HL-60 (cell line): ENCODE measurements around the gene POLR2H.

Source experiments
- DNase-seq, 2 experiments: peaks; one replicate each; pipeline ENCODE4 v3.0.0-alpha.2; 2010 to 2020; ENCODE audit warnings: low read depth in 1 of 2, low spot score in 1 of 2
- H3K27ac ChIP-seq: fragments of 250-450 bp; sonication (Bioruptor Pico); replicated peaks from 2 replicates; pipeline ENCODE4 v1.5.1; 2020; ENCODE audit warnings: mild to moderate bottlenecking, moderate library complexity
- H3K27me3 ChIP-seq: fragments of 250-450 bp; sonication (Bioruptor Pico); 2 replicates; pipeline ENCODE4 v1.5.1; 2021; ENCODE audit warnings: mild to moderate bottlenecking, moderate library complexity; ENCODE audit not compliant: insufficient read depth, poor library complexity, severe bottlenecking
- H3K4me3 ChIP-seq: replicated peaks from 2 replicates; pipeline ENCODE4 v1.5.1; 2011; ENCODE audit warnings: mild to moderate bottlenecking, control low read depth, low read length; ENCODE audit not compliant: insufficient read depth
- GABPA ChIP-seq: IDR thresholded peaks from 2 replicates; pipeline ENCODE4 v1.6.1; 2012; ENCODE audit warnings: low read depth
- POLR2AphosphoS5 ChIP-seq: IDR thresholded peaks from 2 replicates; pipeline ENCODE4 v1.6.1; 2012; ENCODE audit warnings: low read depth
- SPI1 ChIP-seq: IDR thresholded peaks from 2 replicates; pipeline ENCODE4 v1.6.1; 2012; ENCODE audit warnings: low read depth, mild to moderate bottlenecking, borderline replicate concordance
- TF ChIP-seq, protein P1 (sequence below): IDR thresholded peaks from 2 replicates; pipeline ENCODE4 v1.6.1; 2012; ENCODE audit warnings: low read depth; ENCODE audit not compliant: insufficient replicate concordance
- TF ChIP-seq, protein P2 (sequence below): IDR thresholded peaks from one replicate; pipeline ENCODE4 v1.5.1; 2011; ENCODE audit warnings: low read length, control low read depth, inconsistent platforms; ENCODE audit not compliant: insufficient read depth

POLR2H gene

DNA sequence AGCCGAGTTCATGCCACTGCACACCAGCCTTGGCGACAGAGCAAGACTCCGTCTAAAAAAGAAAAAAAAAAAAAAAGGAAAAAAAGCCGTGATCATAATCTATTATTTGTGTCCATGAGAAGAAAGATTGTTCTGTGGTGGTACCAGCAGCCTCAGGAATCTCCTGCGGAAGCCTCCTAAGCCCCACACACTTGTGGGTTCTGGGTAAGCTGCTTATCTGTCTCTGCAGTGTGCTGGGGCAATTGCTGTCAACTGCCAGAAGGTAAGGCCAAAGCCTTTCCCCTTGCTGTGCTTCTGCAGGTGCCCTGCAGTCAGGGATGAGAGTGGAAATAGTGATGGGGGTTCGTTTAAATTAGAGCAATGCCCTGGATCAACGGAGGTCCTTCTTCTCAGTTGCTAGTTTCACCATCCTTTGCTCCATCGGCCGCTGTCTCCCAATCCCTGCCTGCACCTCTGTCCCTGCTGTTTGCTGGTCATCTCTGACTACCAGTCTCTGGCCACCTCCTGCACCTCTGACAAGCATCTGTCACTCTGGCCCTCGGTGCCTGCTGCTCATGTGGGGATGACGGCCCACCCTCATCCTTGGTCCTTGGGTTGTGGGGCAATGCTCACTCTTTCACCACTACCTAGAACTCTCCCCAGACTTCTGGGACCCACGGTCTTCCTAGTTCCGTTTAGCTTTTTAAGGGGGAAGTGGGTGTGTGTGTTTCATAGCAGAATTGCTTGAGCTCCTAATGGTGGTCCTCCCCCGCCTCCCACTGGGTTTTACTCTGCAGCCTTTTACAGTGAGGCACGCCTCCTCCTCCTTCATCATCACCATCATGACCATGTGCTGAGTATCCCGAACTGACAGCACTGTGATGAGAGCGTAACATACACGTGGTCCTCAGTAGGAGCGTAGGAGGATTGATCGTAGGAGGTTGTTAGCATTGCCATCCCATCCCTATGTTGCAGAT is 43.8 kb downstream of the POLR2H start:
- H3K27ac ChIP-seq: no peak overlapping the region
- TF ChIP-seq GABPA (no peak), SPI1 (no peak), POLR2AphosphoS5 (no peak)
- TF ChIP-seq, protein P1, sequence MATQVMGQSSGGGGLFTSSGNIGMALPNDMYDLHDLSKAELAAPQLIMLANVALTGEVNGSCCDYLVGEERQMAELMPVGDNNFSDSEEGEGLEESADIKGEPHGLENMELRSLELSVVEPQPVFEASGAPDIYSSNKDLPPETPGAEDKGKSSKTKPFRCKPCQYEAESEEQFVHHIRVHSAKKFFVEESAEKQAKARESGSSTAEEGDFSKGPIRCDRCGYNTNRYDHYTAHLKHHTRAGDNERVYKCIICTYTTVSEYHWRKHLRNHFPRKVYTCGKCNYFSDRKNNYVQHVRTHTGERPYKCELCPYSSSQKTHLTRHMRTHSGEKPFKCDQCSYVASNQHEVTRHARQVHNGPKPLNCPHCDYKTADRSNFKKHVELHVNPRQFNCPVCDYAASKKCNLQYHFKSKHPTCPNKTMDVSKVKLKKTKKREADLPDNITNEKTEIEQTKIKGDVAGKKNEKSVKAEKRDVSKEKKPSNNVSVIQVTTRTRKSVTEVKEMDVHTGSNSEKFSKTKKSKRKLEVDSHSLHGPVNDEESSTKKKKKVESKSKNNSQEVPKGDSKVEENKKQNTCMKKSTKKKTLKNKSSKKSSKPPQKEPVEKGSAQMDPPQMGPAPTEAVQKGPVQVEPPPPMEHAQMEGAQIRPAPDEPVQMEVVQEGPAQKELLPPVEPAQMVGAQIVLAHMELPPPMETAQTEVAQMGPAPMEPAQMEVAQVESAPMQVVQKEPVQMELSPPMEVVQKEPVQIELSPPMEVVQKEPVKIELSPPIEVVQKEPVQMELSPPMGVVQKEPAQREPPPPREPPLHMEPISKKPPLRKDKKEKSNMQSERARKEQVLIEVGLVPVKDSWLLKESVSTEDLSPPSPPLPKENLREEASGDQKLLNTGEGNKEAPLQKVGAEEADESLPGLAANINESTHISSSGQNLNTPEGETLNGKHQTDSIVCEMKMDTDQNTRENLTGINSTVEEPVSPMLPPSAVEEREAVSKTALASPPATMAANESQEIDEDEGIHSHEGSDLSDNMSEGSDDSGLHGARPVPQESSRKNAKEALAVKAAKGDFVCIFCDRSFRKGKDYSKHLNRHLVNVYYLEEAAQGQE: no peak
- TF ChIP-seq, protein P2, sequence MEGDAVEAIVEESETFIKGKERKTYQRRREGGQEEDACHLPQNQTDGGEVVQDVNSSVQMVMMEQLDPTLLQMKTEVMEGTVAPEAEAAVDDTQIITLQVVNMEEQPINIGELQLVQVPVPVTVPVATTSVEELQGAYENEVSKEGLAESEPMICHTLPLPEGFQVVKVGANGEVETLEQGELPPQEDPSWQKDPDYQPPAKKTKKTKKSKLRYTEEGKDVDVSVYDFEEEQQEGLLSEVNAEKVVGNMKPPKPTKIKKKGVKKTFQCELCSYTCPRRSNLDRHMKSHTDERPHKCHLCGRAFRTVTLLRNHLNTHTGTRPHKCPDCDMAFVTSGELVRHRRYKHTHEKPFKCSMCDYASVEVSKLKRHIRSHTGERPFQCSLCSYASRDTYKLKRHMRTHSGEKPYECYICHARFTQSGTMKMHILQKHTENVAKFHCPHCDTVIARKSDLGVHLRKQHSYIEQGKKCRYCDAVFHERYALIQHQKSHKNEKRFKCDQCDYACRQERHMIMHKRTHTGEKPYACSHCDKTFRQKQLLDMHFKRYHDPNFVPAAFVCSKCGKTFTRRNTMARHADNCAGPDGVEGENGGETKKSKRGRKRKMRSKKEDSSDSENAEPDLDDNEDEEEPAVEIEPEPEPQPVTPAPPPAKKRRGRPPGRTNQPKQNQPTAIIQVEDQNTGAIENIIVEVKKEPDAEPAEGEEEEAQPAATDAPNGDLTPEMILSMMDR: no peak
- no peak for DNase-seq
- no peak overlapping the region for H3K4me3 ChIP-seq
- H3K27me3 ChIP-seq: peaks cover 5% of the 10 kb centered on the region

DNA sequence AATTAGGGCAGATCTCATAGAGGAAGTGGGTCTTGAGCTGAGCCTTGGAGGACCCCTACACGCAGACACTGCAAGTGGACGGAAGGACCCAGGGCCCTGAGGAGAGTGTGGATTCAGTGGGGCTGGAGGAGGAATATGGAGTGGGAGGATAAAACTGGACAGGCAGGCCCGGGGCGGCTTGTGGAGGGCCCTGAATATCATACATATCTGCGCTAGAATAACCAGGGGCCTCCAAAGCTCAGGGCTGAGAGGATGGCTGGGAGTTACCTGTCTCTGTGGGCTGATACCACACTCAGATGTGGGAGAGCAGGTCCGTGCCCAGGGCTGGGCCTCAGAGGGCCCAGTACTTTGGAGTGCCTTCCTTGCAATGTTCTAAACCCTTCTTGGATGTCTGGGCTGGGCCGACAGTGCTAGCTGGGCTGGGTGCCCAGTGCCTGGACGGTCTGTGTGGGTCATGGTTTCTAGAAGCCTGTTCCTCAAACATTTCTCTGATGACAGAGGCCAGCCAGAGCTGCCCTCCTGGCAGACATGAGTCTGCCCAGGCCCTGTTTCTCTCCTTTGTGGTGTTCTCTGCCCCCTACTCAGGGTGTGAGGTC is 47.9 kb downstream of the POLR2H start:
- H3K4me3 ChIP-seq: no peak overlapping the region
- peaks cover 3% of the 10 kb centered on the region for H3K27me3 ChIP-seq
- H3K27ac ChIP-seq: no peak overlapping the region
- TF ChIP-seq, protein P2: no peak
- TF ChIP-seq POLR2AphosphoS5 (no peak), SPI1 (no peak), GABPA (no peak)
- TF ChIP-seq, protein P1: no peak
- no peak for DNase-seq

DNA sequence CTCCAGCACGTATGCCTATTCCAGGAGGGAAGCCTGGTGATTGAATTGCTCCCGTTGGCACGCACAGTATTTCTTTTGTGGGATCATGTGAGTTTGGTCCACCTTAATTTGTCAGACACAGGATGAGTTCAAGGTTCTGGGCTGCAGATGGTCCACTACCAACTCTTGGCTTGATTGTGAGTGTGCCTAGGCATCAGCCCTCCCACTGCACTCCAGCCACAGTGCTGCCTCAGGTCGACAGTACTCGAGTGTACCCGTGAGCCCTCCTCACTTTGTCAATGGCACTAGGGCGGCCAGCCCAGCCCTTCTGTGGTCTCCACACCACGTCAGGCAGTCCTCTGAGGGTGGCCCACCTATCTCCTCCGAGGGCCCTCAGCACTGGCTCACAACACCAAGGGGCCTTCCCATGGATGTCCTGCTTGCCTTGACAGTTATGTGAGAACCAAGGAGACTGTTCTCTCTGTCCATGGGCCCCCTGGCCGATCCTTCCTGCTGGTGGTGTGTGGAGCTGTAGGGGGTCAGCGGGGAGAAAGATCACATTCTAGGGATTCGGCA is 48.5 kb downstream of the POLR2H start:
- peaks cover 3% of the 10 kb centered on the region for H3K27me3 ChIP-seq
- no peak overlapping the region for H3K4me3 ChIP-seq
- no peak overlapping the region for H3K27ac ChIP-seq
- no peak for DNase-seq
- TF ChIP-seq, protein P1: no peak
- TF ChIP-seq GABPA: no peak
- TF ChIP-seq SPI1: no peak
- no peak for TF ChIP-seq POLR2AphosphoS5
- TF ChIP-seq, protein P2: no peak
